Adrenal gland (tissue), 5 donors: Measurements from ENCODE around the gene CMTM5.

Experiments
- CTCF ChIP-seq, 6 experiments: fragments of 450-650 bp in 4 of 6; fragments of 200-600 bp in 2 of 6; sonication (generic) in 1 of 6; IDR thresholded peaks; 1 replicate in 5 of 6; 2 replicates in 1 of 6; pipeline versions ENCODE4 v1.5.1 to v1.8.0; 2016 to 2021; ENCODE audit warnings: antibody characterized with exemption in 6 of 6, mild to moderate bottlenecking in 2 of 6, moderate library complexity in 1 of 6
- POLR2A ChIP-seq, 2 donors: fragments of 450-650 bp; IDR thresholded peaks; one replicate each; pipeline ENCODE4 v1.6.1; 2017; ENCODE audit warnings: antibody characterized with exemption in 2 of 2, mild to moderate bottlenecking in 2 of 2, moderate library complexity in 1 of 2
- donor health status: DM: no; HTN: no; CAD: no.

- TF ChIP-seq CTCF (IDR thresholded peaks at IDR 0.05) (no peak), POLR2A (IDR thresholded peaks at IDR 0.05) (no peak)
Observed at GRCh38 chr14:23418021-23418420, 41.2 kb downstream of the CMTM5 start.
